Right cardiac atrium (tissue), 5 donors: ENCODE results near the gene CD84. TPM values are rescaled to one million over a fixed set of nuclear protein-coding genes. Genes with fewer than 3 reads are reported as not detected.

Experiments used
- ATAC-seq, 2 donors: fragments of 200-7000 bp; cut with Tn5 transposase; one replicate each; pipeline versions ENCODE4 v1.8.0 to v1.9.1; 2020; ENCODE audit warnings: moderate library complexity in 2 of 2, mild to moderate bottlenecking in 1 of 2
- DNase-seq, 3 donors: peaks; one replicate each; pipeline ENCODE4 v3.0.0-alpha.2; 2020
- H3K27ac ChIP-seq: one replicate; pipeline ENCODE4 v1.5.1; 2013; ENCODE audit warnings: mild to moderate bottlenecking, low read length, control low read depth, moderate library complexity
- H3K27me3 ChIP-seq: one replicate; pipeline ENCODE4 v1.6.1; 2013; ENCODE audit not compliant: control insufficient read depth, insufficient read depth
- H3K4me1 ChIP-seq: one replicate; pipeline ENCODE4 v1.6.1; 2013; ENCODE audit warnings: low read length; ENCODE audit not compliant: control insufficient read depth, insufficient read depth
- H3K4me3 ChIP-seq: one replicate; pipeline ENCODE4 v1.5.1; 2013; ENCODE audit warnings: low read length, control low read depth
- H3K9me3 ChIP-seq: one replicate; pipeline ENCODE4 v1.6.1; 2013; ENCODE audit warnings: low read length; ENCODE audit not compliant: control insufficient read depth
- WGBS: extraction: QIAGEN DNeasy Blood & Tissue Kit; methylation state at CpG from one replicate; pipeline ENCODE4 v1.1.7; 2013; 5-methylcytosine and 5-hydroxymethylcytosine counted together
- intact Hi-C, 4 donors: fragments of 100-400 bp; cut with DNase I; formaldehyde crosslinking; loops; one replicate each; pipeline versions ENCODE4 v1.11.0 to v1.14.0; 2022 to 2023
- polyA plus RNA-seq: library from polyadenylated mRNA; stranded (reverse); fragments of 200-250 nt; gene quantifications from one replicate; pipeline ENCODE4 v1.2.3, GENCODE V29; 2013
- total RNA-seq, 4 donors: library from RNA; stranded (reverse); fragmentation: NEBNext Ultra II Directional; extraction: Animal tissue kit (Norgen Biotek cat#: 25700); gene quantifications; one replicate each; pipeline ENCODE4 v1.2.1, GENCODE V29; 2021
- donor health status: healthy with polysubstance abuse.
- donor health status: DM: no; HTN: yes; CAD: no.
- donor health status: DM: no; HTN: no; CAD: no.
- donor health status: DM: no; HTN: yes; CAD: no; lungs with severe emphysema.
- donor health status: DM: yes; HTN: yes; CAD: no.

The CD84 gene
- total and polyA plus RNA-seq, 5 donors, result 0.61 to 5.7 (median 5.2) TPM

- H3K4me1 ChIP-seq, result no peaks in the 10 kb centered on the region
- no peak for ATAC-seq
- no peaks in the 10 kb centered on the region for H3K9me3 ChIP-seq
- intact Hi-C loops, result no loop called here
- no peak for DNase-seq
- H3K4me3 ChIP-seq, result no peak overlapping the region
- H3K27ac ChIP-seq, result no peak overlapping the region
- H3K27me3 ChIP-seq, result no peaks in the 10 kb centered on the region
- 55% methylated on average over 2 of the region's 2 CpGs for WGBS
Measured at GRCh38 chr1:160552425-160552824, 26.9 kb downstream of the CD84 start.

- H3K27me3 ChIP-seq, result no peaks in the 10 kb centered on the region
- H3K4me3 ChIP-seq, result no peak overlapping the region
- no peaks in the 10 kb centered on the region for H3K9me3 ChIP-seq
- ATAC-seq (peak; percentile 9 to 37), DNase-seq (peak in 2 of 3 donors; percentile 56 to 65)
- H3K27ac ChIP-seq, result no peak overlapping the region
- intact Hi-C loops, result no loop called here
- 63% methylated on average over 6 of the region's 6 CpGs for whole genome bisulfite sequencing
- no peaks in the 10 kb centered on the region for H3K4me1 ChIP-seq
Measured at GRCh38 chr1:160550572-160551034, 28.7 kb downstream of the CD84 start.

GRCh38 chr1:160549665-160550006 lies 29.7 kb downstream of the CD84 start:
- Histone ChIP-seq H3K4me1 (no peaks in the 10 kb centered on the region), H3K27ac (no peak overlapping the region), H3K4me3 (no peak overlapping the region), H3K27me3 (no peaks in the 10 kb centered on the region), H3K9me3 (no peaks in the 10 kb centered on the region)
- no peak for DNase-seq
- intact Hi-C loops, result no loop called here
- WGBS, result 80% methylated on average over 3 of the region's 3 CpGs
- ATAC-seq, result no peak

GRCh38 chr1:160548960-160549664 lies 30.2 kb downstream of the CD84 start:
- DNase-seq (no peak), ATAC-seq (no peak)
- Histone ChIP-seq H3K4me3 (no peak overlapping the region), H3K9me3 (no peaks in the 10 kb centered on the region), H3K27ac (no peak overlapping the region), H3K27me3 (no peaks in the 10 kb centered on the region), H3K4me1 (no peaks in the 10 kb centered on the region)
- WGBS, result 59% methylated on average over 5 of the region's 5 CpGs
- intact Hi-C loops, result no loop called here

- no peak overlapping the region for H3K27ac ChIP-seq
- DNase-seq, result no peak
- ATAC-seq, result no peak
- H3K4me3 ChIP-seq, result no peak overlapping the region
- intact Hi-C loops, result no loop called here
- no peaks in the 10 kb centered on the region for H3K9me3 ChIP-seq
- 77% methylated on average over 3 of the region's 3 CpGs for whole genome bisulfite sequencing
- no peaks in the 10 kb centered on the region for H3K27me3 ChIP-seq
- no peaks in the 10 kb centered on the region for H3K4me1 ChIP-seq
Measured at GRCh38 chr1:160548183-160548582, 31.1 kb downstream of the CD84 start.

- Histone ChIP-seq H3K4me1 (no peaks in the 10 kb centered on the region), H3K27ac (no peak overlapping the region), H3K4me3 (no peak overlapping the region), H3K9me3 (no peaks in the 10 kb centered on the region), H3K27me3 (no peaks in the 10 kb centered on the region)
- DNase-seq, result no peak
- WGBS, result 67% methylated on average over 4 of the region's 4 CpGs
- ATAC-seq, result no peak
- intact Hi-C loops, result no loop called here
Measured at GRCh38 chr1:160547422-160547821, 31.9 kb downstream of the CD84 start.

- H3K27ac ChIP-seq, result no peak overlapping the region
- H3K4me3 ChIP-seq, result no peak overlapping the region
- no peaks in the 10 kb centered on the region for H3K9me3 ChIP-seq
- peak; percentile 53 to 63 for ATAC-seq
- H3K27me3 ChIP-seq, result no peaks in the 10 kb centered on the region
- 80% methylated on average over 2 of the region's 2 CpGs for WGBS
- DNase-seq, result peak in 2 of 3 donors; percentile 31 to 61
- intact Hi-C loops, result no loop called here
- no peaks in the 10 kb centered on the region for H3K4me1 ChIP-seq
Measured at GRCh38 chr1:160546942-160547341, 32.4 kb downstream of the CD84 start.

GRCh38 chr1:160544647-160545046 lies 34.6 kb downstream of the CD84 start:
- 88% methylated on average over 1 of the region's 1 CpG for WGBS

GRCh38 chr1:160542303-160542945 lies 36.9 kb downstream of the CD84 start:
- Histone ChIP-seq H3K4me3 (no peak overlapping the region), H3K27me3 (no peaks in the 10 kb centered on the region), H3K27ac (no peak overlapping the region), H3K9me3 (no peaks in the 10 kb centered on the region), H3K4me1 (no peaks in the 10 kb centered on the region)
- WGBS, result 3% methylated on average over 2 of the region's 2 CpGs
- DNase-seq (no peak), ATAC-seq (no peak)
- intact Hi-C loops, result no loop called here

More at GRCh38 chr1:160544647-160545046, 34.6 kb downstream of the CD84 start:
- Histone ChIP-seq H3K4me3 (no peak overlapping the region), H3K27ac (no peak overlapping the region), H3K4me1 (no peaks in the 10 kb centered on the region), H3K9me3 (no peaks in the 10 kb centered on the region), H3K27me3 (no peaks in the 10 kb centered on the region)
- intact Hi-C loops, result no loop called here
- ATAC-seq (no peak), DNase-seq (no peak)

GRCh38 chr1:160541622-160542302 lies 37.5 kb downstream of the CD84 start:
- Histone ChIP-seq H3K9me3 (no peaks in the 10 kb centered on the region), H3K27ac (no peak overlapping the region), H3K4me3 (no peak overlapping the region), H3K4me1 (no peaks in the 10 kb centered on the region), H3K27me3 (no peaks in the 10 kb centered on the region)
- 45% methylated on average over 1 of the region's 1 CpG for WGBS
- intact Hi-C loops, result no loop called here
- DNase-seq (no peak), ATAC-seq (no peak)

GRCh38 chr1:160540859-160541233 lies 38.5 kb downstream of the CD84 start:
- no peak for DNase-seq
- no peak for ATAC-seq
- no peaks in the 10 kb centered on the region for H3K27me3 ChIP-seq
- H3K4me1 ChIP-seq, result no peaks in the 10 kb centered on the region
- intact Hi-C loops, result no loop called here
- H3K9me3 ChIP-seq, result no peaks in the 10 kb centered on the region
- no peak overlapping the region for H3K27ac ChIP-seq
- H3K4me3 ChIP-seq, result no peak overlapping the region
